Endodermal cell (in vitro differentiated cells): ENCODE data around the gene KCNH5. TPM values are rescaled to one million over a fixed set of nuclear protein-coding genes. Genes with fewer than 3 reads are reported as not detected.
A peak's percentile ranks its signal among the peaks of the same experiment; 100 is the strongest.

Experiments used
- DNase-seq: peaks from one replicate; pipeline ENCODE4 v3.0.0-alpha.2; 2017
- H3K27ac ChIP-seq: 2 replicates; pipeline ENCODE4 v1.5.1; 2013; ENCODE audit warnings: mild to moderate bottlenecking, low read depth, low read length, moderate library complexity
- H3K27me3 ChIP-seq: 2 replicates; pipeline ENCODE4 v1.6.1; 2013; ENCODE audit warnings: mild to moderate bottlenecking, low read length, moderate library complexity; ENCODE audit not compliant: insufficient read depth, control insufficient read depth, poor library complexity, severe bottlenecking
- H3K36me3 ChIP-seq: 2 replicates; pipeline ENCODE4 v1.7.0; 2013; ENCODE audit warnings: mild to moderate bottlenecking, low read length, moderate library complexity; ENCODE audit not compliant: control insufficient read depth, insufficient read depth
- H3K4me1 ChIP-seq: one replicate; pipeline ENCODE4 v1.7.0; 2013; ENCODE audit warnings: low read length; ENCODE audit not compliant: control insufficient read depth, insufficient read depth
- H3K4me3 ChIP-seq: 2 replicates; pipeline ENCODE4 v1.5.1; 2013; ENCODE audit warnings: mild to moderate bottlenecking, low read length, moderate library complexity
- H3K9ac ChIP-seq: 2 replicates; pipeline ENCODE4 v1.6.1; 2013; ENCODE audit warnings: mild to moderate bottlenecking, low read length, moderate library complexity; ENCODE audit not compliant: poor library complexity, severe bottlenecking; ENCODE audit errors: extremely low read depth
- H3K9me3 ChIP-seq: 2 replicates; pipeline ENCODE4 v1.6.1; 2013; ENCODE audit warnings: mild to moderate bottlenecking, low read length, moderate library complexity; ENCODE audit not compliant: control insufficient read depth
- H3K27ac Mint-ChIP-seq: 2 replicates; pipeline ENCODE4 v1.8.0; 2020; ENCODE audit warnings: mixed read lengths
- H3K27me3 Mint-ChIP-seq: 2 replicates; pipeline ENCODE4 v1.8.0; 2021; ENCODE audit warnings: mild to moderate bottlenecking, mixed read lengths; ENCODE audit not compliant: insufficient read depth
- H3K36me3 Mint-ChIP-seq: 2 replicates; pipeline ENCODE4 v1.8.0; 2020; ENCODE audit warnings: low read depth, mixed read lengths
- H3K4me1 Mint-ChIP-seq: 2 replicates; pipeline ENCODE4 v1.8.0; 2020; ENCODE audit warnings: mixed read lengths
- H3K4me3 Mint-ChIP-seq: 2 replicates; pipeline ENCODE4 v1.8.0; 2020; ENCODE audit warnings: mild to moderate bottlenecking, moderate library complexity, mixed read lengths
- H3K9me3 Mint-ChIP-seq: 2 replicates; pipeline ENCODE4 v1.8.0; 2020; ENCODE audit warnings: mild to moderate bottlenecking, mixed read lengths
- WGBS, 2 experiments: methylation state at CpG; one replicate each; pipeline versions ENCODE4 v1.1.5 to v1.1.7; 2013; ENCODE audit warnings: missing lambda C conversion rate in 2 of 2, mixed read lengths in 1 of 2; ENCODE audit not compliant: insufficient coverage in 1 of 2, insufficient read length in 1 of 2; 5-methylcytosine and 5-hydroxymethylcytosine counted together
- total RNA-seq, 2 donors: library from RNA; stranded (reverse); fragmentation: NEBNext Ultra II Directional in 1 of 2; extraction: Animal tissue kit (Norgen Biotek cat#: 25700) in 1 of 2; gene quantifications; 2 replicates in 1 of 2; 3 replicates in 1 of 2; pipeline ENCODE4 v1.2.1, GENCODE V29; 2021
- TF ChIP-seq, protein P1 (sequence below): fragments of 200-600 bp; sonication (generic); conservative IDR thresholded peaks from 2 replicates; pipeline ENCODE4 v1.5.0; 2021; ENCODE audit warnings: antibody characterized with exemption, mild to moderate bottlenecking

The KCNH5 gene
- total RNA-seq, 2 donors from 2014 or later, result 2.5 to 3.9 TPM

DNA sequence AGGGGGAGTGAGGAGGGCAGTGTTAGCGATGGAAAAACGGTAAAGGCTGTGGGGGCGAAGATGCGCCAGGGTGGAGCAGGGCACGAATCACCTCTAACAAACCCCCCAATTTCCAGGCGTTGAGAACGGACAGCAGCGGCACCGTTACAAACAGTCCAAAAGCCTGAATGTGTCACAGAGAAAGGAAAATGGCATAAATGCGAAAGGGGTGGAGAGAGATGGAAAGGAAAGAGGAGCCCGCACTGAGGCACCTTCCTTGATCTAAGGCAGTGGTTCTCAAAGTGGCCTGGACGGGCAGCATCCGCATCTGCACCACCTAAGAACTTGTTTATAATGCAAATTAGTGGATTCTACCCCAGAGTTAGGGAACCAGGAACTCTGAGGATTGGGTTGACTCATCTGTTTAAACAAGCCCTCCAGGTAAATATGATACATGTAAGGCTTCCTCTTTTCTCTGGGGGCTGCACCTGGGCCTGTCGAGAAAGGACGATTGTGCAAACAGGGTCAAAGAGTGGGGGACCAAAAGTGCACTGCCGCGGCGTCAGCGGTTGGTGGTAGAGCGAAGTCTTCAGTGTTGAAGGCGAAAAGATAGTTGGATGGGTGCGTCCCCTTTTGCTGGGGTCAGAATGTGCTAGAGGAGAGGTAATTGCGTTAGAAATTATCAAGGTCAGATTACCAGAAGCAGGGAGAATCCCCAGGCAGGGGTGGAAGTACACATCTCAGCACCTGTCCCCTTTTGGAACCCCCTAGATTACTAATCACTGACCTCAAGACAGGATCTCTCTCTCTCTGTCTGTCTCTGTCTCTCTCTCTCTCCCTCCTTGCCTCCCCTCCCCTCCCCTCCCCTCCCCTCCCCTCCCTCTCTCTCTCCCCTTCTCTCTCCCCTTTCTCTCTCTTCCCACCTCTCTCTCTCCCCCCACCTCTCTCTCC is 1.3 kb upstream of the KCNH5 start:
- 12 to 22% methylated on average over 9 to 18 of the region's 23 CpGs for WGBS, 2 experiments
- no peak overlapping the region for H3K27ac Mint-ChIP-seq
- peaks cover 33% of the 10 kb centered on the region for H3K27me3 Mint-ChIP-seq
- no peaks in the 10 kb centered on the region for H3K36me3 Mint-ChIP-seq
- Histone ChIP-seq H3K27me3 (peaks cover 38% of the 10 kb centered on the region), H3K36me3 (no peaks in the 10 kb centered on the region), H3K4me3 (peak overlapping the region; percentile 81), H3K27ac (no peak overlapping the region), H3K4me1 (no peaks in the 10 kb centered on the region), H3K9ac (no peak overlapping the region), H3K9me3 (no peaks in the 10 kb centered on the region)
- peak overlapping the region; percentile 61 for H3K4me3 Mint-ChIP-seq
- TF ChIP-seq, protein P1, sequence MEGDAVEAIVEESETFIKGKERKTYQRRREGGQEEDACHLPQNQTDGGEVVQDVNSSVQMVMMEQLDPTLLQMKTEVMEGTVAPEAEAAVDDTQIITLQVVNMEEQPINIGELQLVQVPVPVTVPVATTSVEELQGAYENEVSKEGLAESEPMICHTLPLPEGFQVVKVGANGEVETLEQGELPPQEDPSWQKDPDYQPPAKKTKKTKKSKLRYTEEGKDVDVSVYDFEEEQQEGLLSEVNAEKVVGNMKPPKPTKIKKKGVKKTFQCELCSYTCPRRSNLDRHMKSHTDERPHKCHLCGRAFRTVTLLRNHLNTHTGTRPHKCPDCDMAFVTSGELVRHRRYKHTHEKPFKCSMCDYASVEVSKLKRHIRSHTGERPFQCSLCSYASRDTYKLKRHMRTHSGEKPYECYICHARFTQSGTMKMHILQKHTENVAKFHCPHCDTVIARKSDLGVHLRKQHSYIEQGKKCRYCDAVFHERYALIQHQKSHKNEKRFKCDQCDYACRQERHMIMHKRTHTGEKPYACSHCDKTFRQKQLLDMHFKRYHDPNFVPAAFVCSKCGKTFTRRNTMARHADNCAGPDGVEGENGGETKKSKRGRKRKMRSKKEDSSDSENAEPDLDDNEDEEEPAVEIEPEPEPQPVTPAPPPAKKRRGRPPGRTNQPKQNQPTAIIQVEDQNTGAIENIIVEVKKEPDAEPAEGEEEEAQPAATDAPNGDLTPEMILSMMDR, result no peak
- H3K4me1 Mint-ChIP-seq, result peaks cover 19% of the 10 kb centered on the region
- DNase-seq, result peak; percentile 72
- no peaks in the 10 kb centered on the region for H3K9me3 Mint-ChIP-seq

DNA sequence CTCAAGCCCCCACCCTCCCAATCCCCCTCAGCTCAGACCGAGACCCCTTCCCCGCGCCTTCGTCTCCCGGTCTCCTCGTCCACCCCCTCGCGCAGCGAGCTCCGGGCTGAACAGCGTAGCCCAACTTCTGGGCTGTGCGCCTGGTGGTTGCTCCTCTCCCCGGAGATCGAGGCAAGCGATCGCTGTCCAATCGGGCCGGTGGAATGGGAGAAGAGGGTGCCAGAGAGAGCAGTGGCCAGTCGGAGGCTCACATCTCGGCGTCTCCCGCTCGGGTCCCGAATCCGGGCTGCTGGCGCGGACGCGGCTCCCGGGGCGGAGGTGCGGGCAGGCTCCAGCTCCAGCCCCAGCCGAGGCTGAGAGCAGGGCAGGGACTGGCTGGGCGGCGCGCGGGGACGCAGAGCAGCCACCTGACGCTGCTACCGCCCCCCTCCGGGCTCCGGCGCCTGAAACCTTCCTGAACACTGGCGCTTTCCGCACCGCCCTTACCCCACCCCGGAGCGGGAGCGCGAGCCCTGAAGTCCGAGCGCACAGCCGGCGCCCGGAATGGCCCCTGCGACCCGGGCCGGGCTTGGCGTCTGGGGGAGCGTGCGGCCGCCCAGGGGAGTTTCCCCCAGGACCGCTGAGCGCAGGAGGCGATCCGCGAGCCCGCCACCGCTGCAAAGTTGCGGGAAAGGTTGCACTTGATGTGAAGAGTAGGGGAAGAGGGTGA is 508 bp upstream of the KCNH5 start:
- H3K27me3 Mint-ChIP-seq, result peaks cover 33% of the 10 kb centered on the region
- H3K4me3 ChIP-seq, result peak overlapping the region; percentile 81
- H3K36me3 ChIP-seq, result no peaks in the 10 kb centered on the region
- no peaks in the 10 kb centered on the region for H3K4me1 ChIP-seq
- H3K4me3 Mint-ChIP-seq, result peak overlapping the region; percentile 61
- no peak overlapping the region for H3K27ac ChIP-seq
- H3K4me1 Mint-ChIP-seq, result peaks cover 19% of the 10 kb centered on the region
- no peaks in the 10 kb centered on the region for H3K9me3 Mint-ChIP-seq
- 0% methylated on average over 34 to 70 of the region's 70 CpGs for WGBS, 2 experiments
- DNase-seq, result peak; percentile 96
- no peak overlapping the region for H3K9ac ChIP-seq
- no peaks in the 10 kb centered on the region for H3K9me3 ChIP-seq
- peaks cover 38% of the 10 kb centered on the region for H3K27me3 ChIP-seq
- TF ChIP-seq, protein P1, result peak; percentile 55
- H3K36me3 Mint-ChIP-seq, result no peaks in the 10 kb centered on the region
- H3K27ac Mint-ChIP-seq, result no peak overlapping the region

DNA sequence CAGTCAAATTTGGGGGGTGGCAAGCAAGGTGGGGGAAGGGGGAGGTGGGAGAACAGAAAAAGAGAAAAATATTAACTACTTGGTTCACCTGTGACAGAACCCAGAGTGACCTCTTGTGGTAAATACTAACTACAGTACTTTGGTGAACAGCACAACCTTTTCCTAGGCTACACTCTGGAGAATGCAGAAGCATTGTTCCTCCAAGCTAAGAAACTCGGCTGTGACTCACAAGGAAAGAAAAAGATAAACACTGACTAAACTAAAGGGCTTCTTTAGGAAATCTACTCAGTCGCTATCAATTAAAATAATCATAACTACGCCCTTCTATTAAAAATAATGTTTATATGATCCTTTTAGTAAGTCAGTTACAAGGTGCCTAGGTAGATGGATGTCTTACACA is 5.4 kb downstream of the KCNH5 start:
- Histone ChIP-seq H3K36me3 (no peaks in the 10 kb centered on the region), H3K27ac (no peak overlapping the region), H3K4me1 (no peaks in the 10 kb centered on the region), H3K9me3 (no peaks in the 10 kb centered on the region), H3K27me3 (peaks cover 10% of the 10 kb centered on the region), H3K9ac (no peak overlapping the region), H3K4me3 (no peak overlapping the region)
- Mint-ChIP-seq H3K27me3 (peaks cover 25% of the 10 kb centered on the region), H3K4me1 (peaks cover 14% of the 10 kb centered on the region), H3K9me3 (no peaks in the 10 kb centered on the region), H3K27ac (no peak overlapping the region), H3K4me3 (no peak overlapping the region), H3K36me3 (no peaks in the 10 kb centered on the region)
- TF ChIP-seq, protein P1, result peak; percentile 90
- WGBS, 2 experiments, result 5% methylated on average over 1 of the region's 3 CpGs; no CpG with 5 or more reads in 1 of the 2 experiments
- peak; percentile 53 for DNase-seq
